Epidermal melanocyte (primary cell): ENCODE measurements around the gene CDCA7.
"Not testable (repeated sequence)": the region's sequence is repeated elsewhere in the genome, so short reads cannot be mapped to it uniquely, and the experiment has no call there.

Source experiments
- DNase-seq: peaks from one replicate; pipeline ENCODE4 v3.0.0; 2011; ENCODE audit warnings: low spot score; ENCODE audit not compliant: insufficient read length

CDCA7 gene

DNA sequence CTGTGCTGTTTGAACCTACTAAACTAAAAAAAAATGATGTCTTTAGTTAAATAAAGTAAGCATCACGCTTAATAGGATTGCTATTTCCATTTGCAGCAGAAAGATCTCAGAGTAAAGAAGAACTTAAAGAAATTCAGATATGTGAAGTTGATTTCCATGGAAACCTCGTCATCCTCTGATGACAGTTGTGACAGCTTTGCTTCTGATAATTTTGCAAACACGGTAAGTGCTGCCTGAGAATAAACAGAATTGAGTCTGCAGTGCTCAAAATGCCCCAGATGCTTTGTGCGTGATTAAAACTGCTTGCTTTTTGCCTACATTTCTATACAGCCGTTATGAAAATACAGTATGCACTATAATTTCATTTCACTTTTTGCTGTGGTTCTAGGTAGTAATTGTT, 3.9 kb downstream of the CDCA7 start:
- no peak for DNase-seq

DNA sequence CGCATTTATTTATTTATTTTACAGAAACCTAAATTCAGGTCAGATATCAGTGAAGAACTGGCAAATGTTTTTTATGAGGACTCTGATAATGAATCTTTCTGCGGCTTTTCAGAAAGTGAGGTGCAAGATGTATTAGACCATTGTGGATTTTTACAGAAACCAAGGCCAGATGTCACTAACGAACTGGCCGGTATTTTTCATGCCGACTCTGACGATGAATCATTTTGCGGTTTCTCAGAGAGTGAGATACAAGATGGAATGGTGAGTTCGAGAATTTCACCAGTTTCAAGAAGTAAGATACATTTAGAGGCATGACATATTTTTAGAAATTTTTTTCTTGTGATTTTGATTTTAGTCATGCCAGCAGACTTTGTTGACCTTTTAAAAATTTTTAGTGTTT, 4.6 kb downstream of the CDCA7 start:
- no peak for DNase-seq

GRCh38 chr2:173370198-173370597, 15.5 kb downstream of the CDCA7 start:
- DNase-seq = no peak

- DNase-seq = no peak
Measured at GRCh38 chr2:173371023-173371422, 16.4 kb downstream of the CDCA7 start.

DNA sequence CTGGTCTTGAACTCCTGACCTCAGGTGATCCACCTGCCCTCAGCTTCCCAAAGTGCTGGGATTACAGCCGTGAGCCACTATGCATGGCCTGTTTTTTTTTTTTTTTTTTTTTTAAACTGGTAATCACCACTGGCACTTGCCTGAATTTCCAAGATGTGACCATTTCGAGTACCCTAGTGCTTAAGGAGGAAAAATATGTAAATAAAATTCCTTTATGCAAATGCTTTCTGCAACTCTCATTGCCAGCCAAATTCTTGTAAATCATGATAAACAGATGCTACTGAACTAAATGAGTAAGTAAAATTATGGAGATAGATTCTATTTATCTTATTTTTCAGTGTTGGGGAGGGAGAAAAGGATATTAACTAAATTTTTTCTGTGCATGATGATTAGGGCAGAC, 18.6 kb downstream of the CDCA7 start:
- no peak for DNase-seq

DNA sequence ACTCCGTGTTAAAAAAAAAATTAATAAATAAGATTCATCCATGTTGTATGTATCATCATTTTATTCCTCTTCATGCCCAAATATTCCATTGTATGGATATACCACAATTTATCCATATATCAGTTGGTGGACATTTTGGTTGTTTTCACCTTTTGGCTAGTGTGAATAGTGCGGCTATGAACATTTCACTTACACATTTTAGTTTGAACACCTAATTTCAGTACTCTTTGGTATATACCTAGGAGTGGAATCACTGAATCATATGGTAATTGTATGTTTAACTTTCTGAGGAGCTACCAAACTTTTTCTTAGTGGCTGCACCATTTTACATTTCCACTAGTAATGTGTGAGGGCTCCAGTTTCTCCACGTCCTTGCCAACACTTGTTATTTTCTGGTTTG, 20.0 kb downstream of the CDCA7 start:
- DNase-seq = no peak

- DNase-seq = not testable (repeated sequence)
Measured at GRCh38 chr2:173385534-173385933, 30.9 kb downstream of the CDCA7 start.

DNA sequence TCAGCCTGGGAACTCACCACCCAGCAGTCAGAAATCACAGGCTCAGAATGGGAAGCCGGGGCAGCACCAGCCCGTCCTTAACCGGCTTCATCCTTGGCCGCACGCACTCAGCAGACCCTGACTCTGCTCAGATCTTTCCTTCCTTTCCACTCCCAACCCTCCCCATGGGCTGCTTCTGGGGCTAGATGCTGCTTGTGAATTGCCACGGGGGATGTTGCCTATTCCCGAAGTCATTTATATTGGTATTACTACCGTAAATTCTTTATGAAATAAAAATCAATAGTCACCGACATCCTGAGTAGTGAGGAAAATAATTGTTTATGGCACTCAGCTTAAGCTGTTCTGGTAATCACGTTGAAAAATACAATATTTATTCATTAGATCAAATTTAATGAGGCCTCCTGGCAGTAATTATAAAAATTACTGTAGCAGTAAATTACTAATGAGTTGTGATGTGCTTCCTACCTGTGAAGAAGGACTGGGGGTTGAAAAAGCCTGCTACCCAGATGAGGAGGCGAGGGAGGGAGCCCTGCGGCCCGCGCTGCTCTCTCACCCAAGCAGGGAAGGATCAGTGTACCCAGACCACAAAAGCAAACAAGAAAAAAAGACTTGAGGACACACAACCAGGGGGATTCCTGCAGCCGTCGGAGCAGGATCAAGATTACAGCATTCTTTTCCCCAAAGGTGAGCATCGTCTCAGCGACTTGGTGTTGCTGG, 31.5 kb downstream of the CDCA7 start:
- DNase-seq = no peak

DNA sequence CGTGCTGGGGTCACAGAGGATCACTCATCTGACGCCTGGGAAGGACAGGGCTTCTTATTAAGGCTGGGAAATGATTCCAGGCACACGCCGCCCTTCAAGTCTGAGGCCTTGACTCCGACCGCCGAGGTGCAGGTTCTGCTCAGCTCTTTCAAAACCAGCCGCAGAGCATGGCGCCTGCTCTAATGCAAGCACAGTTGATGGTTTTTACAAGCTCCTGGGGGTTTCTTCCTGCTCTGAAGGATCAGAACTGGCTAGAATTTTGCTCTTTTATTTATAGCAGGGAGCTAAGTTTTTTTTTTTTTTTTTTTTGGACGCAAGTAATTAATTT, 32.0 kb downstream of the CDCA7 start:
- DNase-seq = no peak

- DNase-seq = no peak
Measured at GRCh38 chr2:173387079-173387478, 32.4 kb downstream of the CDCA7 start.

DNA sequence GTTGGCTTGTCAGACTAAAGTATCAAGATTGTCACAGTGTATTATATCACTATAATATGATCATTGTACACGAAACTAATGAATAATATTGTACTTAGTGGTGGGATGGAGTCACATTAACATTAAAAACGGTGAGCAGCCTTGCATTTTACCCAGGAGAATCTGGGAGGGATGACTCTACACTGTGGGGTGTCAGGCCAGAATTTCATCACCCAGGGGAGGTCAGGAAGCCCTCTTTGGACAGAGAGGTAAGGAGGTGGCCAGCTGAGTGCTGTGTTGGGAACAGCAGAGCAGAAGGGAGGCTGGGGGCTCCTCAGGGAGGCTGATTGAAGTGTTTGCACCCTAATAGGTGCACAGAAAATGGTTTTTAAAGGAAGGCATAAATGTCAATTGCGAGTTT, 33.0 kb downstream of the CDCA7 start:
- DNase-seq = no peak

GRCh38 chr2:173388795-173389194, 34.1 kb downstream of the CDCA7 start:
- no peak for DNase-seq

GRCh38 chr2:173390036-173390435, 35.4 kb downstream of the CDCA7 start:
- DNase-seq = no peak

- no peak for DNase-seq
Measured at GRCh38 chr2:173392731-173393130, 38.1 kb downstream of the CDCA7 start.

DNA sequence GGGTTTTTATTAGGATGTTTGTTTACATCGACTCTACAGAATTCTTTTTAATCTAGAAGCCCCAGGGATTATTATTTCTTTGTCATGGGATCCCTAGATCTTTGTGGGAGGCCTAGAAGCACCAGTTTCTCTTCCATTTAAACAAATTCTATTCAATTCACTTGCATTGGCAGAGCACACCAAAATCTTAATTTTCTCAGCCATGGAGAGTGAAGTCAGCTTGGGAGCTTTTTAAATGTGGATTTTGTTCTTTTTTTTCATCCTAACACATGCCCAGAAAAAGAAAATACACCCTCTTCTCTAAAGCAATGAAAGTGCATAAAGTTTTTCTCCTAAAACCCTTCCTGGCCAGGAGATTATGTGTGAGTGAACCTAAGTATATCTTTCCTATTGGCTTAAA, 38.5 kb downstream of the CDCA7 start:
- DNase-seq = no peak

DNA sequence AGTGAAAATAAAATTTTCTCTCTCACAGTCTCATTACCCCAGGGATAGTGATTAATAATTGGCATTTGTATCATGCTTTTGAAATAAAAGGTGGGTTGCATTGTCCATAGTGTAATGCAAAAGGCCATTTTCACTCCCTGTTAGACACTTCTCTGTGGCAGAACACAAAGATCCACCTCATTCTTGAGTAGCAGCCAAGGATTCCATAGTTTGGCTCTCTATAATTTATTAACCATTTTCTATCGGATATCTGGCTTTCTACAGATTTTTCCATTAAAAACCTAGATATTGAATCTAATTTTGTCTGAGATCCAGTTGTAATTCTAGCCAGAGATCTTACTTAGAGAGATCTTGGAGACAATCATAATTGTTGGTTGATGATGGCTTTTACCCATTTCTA, 39.0 kb downstream of the CDCA7 start:
- DNase-seq = no peak

DNA sequence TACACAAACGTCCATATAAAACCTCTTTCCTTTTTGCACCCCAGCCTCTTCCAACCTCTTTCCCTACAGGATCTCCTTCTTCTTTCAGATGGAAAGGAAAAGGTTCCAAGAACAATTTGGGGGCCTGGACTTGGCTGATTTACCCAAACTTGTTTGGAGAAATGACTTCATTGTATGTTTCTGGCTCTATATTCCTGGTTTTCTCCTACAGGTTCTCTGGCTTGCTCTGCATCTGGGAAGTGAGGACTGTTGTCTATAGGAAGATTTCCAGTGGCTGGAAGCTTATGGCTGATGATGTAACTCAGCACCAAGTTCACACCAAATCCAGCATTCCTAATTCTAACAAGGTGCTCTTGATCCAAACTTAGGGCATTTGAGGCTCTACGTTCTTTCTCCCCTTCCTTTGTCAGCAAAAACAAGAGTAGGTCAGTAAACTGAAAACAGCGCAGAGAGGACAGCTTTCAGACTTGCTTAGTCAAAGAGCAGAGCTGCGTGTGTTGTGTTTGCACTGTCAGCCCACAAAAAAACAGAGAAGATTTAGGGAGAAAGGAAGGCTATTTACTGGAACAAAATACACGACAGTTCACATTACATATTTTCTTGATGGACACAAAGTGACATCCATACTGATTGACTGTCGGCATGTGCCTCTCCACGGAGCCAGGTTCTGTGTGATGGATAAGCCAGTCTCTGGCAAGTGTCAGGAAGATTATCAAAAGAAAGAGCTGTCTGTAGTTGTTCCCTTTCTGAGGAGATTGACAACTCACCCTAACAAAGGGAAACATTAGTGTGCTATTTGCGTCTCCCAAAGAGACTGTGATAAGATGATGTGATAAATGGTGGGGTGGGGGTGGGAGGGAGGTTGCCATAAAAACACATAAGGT, 39.7 kb downstream of the CDCA7 start:
- no peak for DNase-seq

DNA sequence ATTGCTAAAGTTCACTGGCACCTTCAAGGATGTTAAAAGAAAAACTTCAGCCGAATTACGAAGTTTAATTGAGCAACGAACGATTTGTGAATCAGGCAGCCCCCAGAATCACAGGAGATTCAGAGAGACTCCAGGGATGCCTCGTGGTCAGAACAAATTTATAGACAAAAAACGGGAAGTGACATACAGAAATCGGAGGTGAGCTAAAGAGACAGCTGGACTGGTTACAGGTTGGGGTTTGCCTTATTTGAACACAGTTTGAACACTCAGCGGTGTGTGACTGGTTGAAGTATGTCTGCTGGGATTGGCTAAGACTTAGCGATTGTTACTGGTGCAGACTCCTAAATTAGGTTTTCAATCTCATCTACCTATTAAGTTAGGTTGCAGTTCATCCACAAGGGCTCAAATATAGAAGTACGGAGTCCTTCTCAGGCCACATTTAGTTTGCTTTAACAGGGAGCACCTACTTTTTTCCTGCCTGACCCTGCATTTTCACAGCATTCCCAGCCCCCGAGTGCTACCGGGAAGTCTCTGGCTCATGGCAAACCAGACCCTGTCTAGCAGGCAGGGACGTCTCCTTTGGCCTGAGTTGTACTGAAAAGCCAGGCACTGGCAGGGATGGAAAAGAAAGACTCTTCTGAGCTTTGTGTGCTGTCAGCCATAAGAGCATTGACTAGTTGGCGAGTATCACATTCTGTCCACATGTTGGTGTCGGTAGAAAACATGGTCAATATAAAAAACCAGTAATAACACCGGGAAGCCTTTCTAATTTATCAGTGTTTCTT, 41.1 kb downstream of the CDCA7 start:
- no peak for DNase-seq

DNA sequence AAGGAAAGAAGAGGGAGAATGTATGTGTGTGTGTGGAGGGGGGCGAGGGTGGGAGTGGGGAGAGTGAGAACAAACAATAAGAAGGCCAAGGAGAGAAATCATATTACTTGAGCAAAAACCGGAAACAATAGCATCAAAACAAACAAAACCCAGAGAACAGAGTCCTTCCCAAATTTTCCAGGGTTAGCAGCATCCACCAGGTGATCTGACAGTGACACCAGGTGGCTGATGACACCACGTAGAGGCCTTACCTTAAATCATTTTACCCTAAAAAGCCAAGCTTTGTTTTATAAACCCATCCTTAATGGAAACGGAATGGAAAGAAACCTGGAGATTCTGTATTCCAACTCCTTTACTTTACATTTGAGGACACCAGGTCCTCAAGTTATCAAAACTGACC, 42.9 kb downstream of the CDCA7 start:
- DNase-seq = no peak

- no peak for DNase-seq
Measured at GRCh38 chr2:173399229-173399628, 44.6 kb downstream of the CDCA7 start.

GRCh38 chr2:173400760-173401159, 46.1 kb downstream of the CDCA7 start:
- no peak for DNase-seq

- no peak for DNase-seq
Measured at GRCh38 chr2:173401716-173402326, 47.1 kb downstream of the CDCA7 start.
